Adrenal gland (tissue), 5 donors: Measurements from ENCODE around the gene TMEM200A.

ENCODE experiments used
- POLR2A ChIP-seq, 2 donors: fragments of 450-650 bp; IDR thresholded peaks; one replicate each; pipeline ENCODE4 v1.6.1; 2017; ENCODE audit warnings: antibody characterized with exemption in 2 of 2, mild to moderate bottlenecking in 2 of 2, moderate library complexity in 1 of 2
- TF ChIP-seq, protein P1 (sequence below), 6 experiments: fragments of 450-650 bp in 4 of 6; fragments of 200-600 bp in 2 of 6; sonication (generic) in 1 of 6; IDR thresholded peaks; 1 replicate in 5 of 6; 2 replicates in 1 of 6; pipeline versions ENCODE4 v1.5.1 to v1.8.0; 2016 to 2021; ENCODE audit warnings: antibody characterized with exemption in 6 of 6, mild to moderate bottlenecking in 2 of 6, moderate library complexity in 1 of 6
- donor health status: DM: no; HTN: no; CAD: no.

DNA sequence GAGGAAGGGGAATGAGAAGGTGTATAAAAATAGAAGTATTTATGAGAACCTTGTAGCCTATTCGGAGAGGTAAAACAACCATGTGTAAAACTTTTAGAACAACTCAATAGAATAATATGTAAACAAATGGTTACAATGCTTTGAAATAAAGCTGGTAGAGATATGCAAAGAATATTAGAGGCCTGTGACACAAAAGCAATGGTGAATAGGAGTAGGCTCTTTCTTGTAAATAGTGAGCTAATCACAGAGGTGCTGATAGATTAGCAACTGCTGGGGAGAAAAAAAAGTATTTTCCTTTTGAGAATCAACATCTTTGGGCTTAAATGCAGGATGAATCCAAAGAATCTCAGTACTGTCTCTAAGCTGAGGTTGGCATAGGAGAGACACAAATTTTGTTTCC is 7.0 kb downstream of the TMEM200A start:
- TF ChIP-seq, protein P1, sequence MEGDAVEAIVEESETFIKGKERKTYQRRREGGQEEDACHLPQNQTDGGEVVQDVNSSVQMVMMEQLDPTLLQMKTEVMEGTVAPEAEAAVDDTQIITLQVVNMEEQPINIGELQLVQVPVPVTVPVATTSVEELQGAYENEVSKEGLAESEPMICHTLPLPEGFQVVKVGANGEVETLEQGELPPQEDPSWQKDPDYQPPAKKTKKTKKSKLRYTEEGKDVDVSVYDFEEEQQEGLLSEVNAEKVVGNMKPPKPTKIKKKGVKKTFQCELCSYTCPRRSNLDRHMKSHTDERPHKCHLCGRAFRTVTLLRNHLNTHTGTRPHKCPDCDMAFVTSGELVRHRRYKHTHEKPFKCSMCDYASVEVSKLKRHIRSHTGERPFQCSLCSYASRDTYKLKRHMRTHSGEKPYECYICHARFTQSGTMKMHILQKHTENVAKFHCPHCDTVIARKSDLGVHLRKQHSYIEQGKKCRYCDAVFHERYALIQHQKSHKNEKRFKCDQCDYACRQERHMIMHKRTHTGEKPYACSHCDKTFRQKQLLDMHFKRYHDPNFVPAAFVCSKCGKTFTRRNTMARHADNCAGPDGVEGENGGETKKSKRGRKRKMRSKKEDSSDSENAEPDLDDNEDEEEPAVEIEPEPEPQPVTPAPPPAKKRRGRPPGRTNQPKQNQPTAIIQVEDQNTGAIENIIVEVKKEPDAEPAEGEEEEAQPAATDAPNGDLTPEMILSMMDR (IDR thresholded peaks at IDR 0.05), result no peak
- no peak for TF ChIP-seq POLR2A (IDR thresholded peaks at IDR 0.05)
